Activated gamma-delta T cell (primary cell): ENCODE results near the gene MATN1.

Source experiments
- DNase-seq: peaks from one replicate; lab custom pipeline; 2025; lab: John Stamatoyannopoulos, UW

MATN1 gene

DNA sequence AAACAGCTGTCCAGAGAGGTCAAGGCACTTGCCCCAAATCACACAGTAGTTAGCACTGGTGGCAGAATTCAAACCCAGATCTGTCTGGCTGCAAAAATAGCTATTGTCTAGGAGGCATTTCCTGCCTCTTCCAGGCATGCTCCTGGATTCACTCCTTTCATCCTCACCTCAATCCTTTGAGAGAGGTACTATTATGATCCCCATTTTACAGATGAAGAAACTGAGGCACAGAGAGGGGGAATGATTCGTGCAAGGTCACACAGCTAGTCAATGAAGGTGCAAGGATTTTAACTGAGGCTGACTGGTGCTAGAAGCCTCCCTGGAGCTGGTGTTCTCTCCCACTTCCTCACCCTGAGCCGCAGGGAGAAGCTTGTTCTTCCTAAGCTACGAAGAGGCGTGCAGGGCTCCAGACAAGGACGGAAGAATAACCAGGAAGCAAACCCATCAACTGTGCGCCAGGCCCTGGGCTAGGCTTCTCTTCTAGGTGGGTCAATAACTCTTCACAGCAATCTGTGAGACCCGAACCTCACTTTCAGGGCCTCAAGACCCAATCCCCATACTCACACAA lies 34.8 kb upstream of the MATN1 start:
- DNase-seq, result no peak

DNA sequence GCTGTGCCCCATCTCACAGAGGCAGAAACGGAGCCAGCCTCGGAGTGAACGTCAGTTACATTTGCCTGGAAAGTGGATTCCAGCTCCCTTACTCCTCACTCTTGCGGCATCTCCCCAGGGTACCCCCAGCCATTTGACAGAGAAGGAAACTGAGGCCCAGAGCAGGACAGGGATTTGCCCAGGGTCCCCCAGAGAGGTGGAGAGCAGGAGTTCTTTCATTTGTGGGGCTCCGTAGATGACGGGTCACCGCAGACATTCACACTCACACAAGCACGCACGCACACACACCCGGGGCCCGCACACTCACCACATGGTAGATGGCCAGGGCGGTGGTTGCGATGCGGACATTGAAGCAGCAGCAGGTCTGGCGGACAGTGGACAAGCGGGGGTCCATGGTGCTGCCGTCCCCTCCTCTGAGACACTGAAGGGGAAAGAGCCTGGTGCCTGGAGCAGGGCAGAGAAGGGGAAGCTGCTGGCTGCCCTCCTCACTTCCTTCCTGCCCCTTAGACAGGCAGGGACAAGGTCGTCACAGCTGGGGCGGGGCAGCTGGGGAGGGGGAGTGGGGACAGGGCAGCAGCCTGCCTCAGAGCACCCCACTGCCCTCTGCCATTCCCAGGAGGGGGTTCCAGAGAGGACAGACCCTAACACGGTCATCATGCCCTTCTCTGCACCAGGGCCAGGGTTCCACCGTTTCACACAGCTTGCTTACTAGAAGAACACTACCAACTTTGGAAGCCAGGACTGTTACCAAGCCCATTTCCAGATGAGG lies 34.2 kb upstream of the MATN1 start, which contains the start of gene LAPTM5:
LAPTM5 (minus strand) TSS at position 423 of the 769 bp plus-strand sequence; CDS start at position 394, 29 bp downstream.
- DNase-seq, result peak; percentile 54

DNA sequence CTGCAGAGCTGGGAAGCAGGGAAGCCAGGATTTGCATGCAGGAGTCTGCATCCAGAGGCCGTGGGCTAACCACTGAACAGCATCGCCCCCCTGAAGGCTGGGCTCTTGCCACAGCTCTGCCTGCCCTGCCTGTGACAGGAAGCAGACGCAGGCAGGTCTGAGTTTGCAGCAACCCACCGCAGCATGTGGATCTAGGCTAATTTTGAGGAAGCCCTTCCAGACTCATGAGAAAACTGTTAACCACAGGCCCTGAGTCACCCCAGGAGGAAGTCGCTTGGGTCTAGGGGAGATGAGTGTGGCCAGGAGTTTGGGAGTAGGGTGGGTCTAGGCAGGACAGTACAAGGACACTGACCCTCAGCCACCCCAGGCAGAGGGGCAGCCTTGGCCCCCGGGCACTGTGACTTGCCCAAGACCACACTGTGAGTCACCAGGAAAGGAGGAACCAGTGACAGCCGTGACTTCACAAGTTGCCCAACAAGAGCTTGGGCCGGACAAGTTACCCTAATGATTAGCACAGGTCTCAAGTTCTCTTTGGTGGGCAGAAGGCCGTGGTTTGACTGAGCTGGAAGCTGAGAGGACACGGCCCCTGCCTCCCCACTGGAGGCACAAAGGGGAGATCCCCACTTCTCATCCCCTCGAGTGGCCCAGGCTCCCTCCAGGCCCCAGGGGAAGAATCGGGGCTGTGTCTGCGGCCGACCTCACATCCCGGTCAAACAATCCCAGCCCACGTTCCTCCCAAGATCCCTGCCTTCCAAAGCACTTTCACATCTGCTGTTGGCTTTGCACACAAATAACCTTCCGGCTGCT lies 33.4 kb upstream of the MATN1 start:
- DNase-seq, result peak; percentile 46

DNA sequence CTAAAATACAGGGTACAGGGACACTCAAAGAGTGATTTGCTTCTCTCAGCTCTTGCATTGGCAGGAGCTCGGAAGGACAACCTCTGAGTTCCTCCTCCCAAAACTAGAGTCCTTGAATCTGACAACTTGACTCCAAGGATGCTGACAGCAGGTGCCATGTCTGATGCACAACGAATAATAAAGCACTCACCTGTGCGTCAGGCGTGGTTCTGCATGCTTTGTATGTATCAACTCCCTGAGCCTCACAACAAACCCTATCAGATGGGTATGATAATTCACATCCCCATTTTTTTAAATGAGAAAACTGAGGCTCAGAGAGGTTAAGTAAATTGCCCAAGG lies 32.8 kb upstream of the MATN1 start:
- no peak for DNase-seq

DNA sequence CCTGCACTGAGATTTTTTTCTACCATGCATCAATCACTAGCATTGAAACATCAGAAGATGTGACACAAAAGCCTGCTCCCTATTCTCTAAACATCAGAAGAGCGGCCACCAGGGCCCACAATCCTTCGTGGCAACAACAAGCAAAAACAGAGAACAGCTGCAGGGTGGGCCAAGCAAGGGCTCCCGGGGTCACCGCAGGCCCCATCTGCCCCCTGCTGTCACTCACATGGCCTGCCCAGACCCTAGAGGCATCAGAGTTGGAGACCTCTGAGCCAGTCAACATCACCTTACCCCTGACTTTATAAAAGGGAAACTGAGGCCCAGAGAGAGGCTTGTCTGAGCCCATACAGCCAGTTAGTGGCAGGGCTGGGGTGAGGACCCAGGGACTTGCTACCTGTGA lies 32.4 kb upstream of the MATN1 start:
- no peak for DNase-seq

DNA sequence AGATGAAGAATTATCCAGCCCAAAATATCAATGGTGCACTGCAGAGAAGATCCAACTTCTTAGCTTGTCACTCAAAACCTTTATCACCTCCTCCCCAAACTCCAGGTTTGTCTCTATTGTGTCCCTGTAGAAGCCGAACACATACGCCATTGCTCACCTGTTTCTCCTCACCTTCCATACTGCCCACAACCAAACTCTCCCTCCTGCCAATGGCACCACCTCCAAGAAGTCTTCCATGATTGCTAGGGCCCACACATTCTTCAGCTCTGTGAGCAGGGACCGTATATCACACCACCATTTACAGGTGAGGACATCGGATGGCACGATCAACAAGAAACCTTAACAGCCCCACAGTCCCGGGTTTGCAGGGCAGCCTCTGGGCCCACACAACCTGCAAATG lies 31.9 kb upstream of the MATN1 start:
- no peak for DNase-seq

DNA sequence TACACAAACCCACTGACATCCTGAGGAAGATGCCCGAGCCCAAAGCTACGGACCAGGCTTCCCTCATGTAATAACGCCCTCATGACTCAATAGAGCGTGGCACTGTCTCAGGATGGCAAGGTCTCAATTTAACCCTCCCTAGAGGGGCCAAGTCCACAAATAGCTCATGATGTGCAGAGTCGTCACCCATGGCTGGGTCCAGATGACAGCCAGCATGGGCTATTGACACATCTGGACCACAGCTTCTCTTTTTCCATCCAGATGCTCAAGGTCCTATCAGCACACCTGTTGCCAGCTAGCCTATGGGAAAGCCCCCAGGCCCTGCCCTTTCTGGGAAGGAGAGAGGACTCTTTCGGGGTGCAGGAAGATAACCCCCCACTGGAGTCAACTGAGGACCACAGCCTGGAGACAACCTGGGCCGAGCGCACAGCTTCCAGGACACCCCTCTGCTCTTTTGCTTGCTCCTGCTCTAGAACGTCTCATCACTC lies 31.3 kb upstream of the MATN1 start:
- no peak for DNase-seq

DNA sequence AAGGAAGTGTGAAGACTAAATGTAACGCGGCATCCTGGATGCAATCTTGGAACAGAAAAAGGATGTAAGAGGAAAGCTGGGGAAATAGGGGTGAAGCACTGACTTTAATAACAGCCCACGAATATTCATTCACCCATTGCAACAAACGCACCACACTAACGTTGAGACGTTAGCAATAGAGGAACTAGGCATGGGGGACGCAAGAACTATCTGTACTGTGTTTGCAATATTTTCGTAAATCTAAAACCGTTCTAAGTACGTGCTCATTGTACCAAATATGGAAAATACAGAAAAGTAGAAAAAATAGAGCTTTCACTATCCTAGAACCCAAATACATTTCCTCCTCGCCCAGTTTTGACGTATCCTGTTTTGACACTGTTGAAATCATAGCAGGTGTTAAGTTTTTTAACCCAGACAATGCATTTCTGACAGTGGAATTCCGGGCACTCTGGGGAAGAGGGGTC lies 30.3 kb upstream of the MATN1 start:
- no peak for DNase-seq

DNA sequence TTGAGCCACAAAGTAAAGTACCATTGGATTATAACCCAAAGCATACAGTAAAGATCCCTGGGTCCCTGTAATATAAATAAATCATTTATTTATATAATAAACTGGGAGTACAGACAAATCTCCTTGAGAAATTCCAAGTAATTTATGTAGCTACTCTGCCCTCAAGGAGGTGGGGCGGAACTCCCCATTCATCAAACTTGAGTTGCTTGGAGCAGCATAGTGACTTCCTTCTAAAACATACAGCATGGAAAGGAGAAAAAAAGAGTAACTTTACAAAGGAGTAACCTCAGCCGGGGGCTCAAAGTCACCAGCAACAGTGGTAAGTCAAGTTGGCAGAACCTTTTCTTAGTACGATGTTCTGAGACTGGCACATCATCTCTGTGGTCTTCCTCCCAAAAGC lies 29.7 kb upstream of the MATN1 start:
- DNase-seq, result no peak

DNA sequence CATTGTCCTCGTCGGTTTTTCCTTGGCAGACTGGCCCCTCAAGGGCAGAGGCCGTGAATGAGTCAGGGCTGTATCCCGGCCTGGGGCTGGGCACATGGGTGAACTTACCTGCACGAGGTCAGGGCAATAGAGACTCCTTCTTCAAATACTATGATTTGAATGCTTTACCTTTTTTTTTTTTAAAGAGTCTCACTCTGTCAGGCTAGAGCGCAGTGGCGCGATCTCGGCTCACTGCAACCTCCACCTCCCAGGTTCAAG lies 29.2 kb upstream of the MATN1 start:
- DNase-seq, result no peak

DNA sequence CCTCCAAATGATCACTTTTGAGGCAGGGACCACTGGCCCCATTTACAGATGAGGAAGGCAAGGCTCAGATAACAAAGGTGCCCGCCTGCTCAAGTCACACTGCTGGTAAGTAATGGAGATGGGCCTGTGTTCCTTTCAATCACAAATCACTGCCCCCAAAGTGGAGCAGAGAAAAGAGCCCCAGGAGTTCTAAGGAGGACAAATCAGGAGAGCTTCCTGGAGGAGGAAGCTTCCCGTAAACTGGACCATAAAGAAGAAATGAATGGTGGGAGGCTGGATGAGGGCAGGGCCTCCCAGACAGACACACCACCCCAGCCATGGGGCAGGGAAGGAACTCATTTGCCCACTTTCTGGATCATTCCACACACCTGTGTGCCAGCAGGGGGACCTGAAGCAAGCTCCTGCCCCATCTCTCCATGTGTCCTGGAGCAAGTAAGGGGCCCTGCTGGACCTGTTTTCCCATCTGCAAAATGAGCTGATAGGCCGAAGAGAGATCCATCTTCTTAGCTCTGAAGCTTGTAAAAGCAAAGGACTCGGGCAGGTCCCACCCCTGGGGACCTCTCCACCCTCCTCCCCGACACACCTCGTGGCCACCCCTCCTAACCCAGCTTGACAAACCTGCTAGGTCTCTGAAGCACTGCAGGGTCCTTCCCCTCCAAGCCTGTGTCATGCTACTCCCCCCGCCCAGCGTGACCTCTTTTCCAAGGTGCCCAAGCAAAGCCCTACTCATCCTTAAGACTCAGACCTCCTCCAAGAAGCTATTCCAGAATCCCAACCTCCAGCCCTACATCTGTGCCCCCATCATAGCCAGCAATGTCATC lies 28.7 kb upstream of the MATN1 start:
- DNase-seq, result no peak

DNA sequence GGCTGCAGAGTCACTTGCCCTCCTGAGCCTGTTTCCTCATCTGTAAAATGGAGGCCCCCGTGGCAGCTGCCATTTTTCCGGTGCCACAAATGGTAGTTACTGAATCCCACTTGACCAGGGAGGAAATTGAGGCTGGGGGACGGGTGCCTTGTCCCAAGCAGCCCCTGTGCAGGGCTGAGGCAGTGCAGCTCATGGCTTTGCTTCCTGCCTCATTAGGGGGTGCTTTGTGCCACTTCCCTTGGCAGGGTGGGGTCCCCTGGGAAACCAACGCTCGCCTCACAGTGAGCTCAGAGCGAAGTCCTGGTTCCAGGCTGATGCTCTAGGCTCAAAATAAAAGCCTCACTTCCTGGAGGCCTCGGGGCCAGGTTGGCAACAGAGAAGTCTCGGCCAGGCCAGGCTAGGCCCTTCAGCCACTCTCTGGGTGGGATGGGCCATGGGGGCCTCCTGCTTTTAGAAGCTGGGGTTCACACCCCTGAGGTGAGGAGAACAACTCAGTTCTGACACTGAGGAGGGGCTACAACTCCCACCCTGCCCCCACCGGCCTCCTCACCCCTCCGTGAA lies 27.4 kb upstream of the MATN1 start:
- DNase-seq, result no peak

DNA sequence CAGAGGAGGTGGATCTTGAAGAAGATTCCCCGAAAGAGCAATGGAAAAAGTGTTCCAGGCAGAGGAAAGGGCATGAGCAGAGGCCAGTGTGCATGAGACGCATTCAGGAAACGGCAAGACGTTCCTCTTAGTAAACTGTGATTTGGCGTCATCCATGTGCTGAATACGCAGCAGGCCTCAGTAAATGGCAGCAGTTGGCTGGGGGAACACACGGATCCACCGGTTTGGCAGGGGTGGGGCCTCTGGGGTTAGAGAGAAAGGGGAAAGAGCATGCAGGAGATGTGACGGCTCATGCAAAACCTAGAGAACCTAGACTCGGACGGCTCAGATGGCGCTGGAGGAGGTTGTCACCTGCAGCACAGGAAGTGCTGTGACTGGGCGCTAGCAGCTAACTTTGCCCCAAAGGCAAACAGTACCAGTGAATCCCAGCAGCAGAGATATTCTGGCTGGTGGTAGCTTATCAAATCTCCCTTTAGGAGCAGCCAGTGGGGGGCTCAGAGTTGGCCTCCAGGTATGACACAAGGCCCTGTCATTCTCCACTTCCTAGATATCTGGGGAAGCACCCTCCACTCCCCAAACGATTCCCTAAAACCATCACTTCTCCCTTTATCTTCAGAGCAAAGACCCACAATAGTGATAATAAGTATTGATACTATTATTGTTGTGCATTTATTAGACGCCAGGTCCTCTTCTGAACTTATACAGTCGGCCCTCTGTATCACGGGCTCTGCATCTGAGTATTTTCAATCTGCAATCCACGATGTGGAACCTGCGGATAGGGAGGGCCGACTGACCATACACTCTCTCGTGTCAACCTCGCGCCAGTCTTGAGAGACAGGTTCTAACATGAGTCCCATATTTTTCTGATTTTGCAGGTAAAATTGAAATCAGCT lies 26.6 kb upstream of the MATN1 start:
- DNase-seq, result peak; percentile 27

DNA sequence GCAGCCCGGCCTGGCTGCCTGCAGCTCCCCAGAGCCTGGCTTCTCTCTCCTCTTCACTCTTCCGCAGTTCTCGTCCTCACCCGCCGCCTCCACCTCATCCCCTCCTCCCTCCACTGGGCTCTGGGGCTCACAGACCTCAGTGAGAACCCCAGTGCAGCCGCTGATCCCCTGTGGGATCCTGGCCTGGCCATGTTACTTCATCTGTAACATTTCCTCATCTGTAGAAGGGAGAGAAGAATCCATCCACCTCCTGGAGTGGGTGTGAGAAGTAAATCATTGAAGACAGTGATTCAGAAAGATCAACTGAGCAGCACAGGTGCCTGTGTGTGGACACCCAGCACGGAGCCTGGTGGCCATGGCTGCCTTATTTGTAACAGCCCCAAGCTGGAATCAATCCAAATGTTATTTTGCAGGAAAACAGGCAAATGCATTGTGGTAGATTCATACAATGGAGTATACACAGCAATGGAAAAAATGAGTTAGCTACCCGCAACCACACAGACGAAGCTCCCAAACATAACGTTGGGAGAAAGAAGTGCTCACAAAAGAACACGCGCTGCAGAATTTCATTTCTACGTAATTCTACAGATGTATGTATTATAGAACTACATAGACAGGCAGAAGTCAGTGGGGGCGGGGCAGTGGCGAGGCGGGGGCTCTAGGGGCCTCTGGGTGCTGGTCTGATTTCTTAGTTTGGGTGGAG lies 25.5 kb upstream of the MATN1 start:
- DNase-seq, result no peak

DNA sequence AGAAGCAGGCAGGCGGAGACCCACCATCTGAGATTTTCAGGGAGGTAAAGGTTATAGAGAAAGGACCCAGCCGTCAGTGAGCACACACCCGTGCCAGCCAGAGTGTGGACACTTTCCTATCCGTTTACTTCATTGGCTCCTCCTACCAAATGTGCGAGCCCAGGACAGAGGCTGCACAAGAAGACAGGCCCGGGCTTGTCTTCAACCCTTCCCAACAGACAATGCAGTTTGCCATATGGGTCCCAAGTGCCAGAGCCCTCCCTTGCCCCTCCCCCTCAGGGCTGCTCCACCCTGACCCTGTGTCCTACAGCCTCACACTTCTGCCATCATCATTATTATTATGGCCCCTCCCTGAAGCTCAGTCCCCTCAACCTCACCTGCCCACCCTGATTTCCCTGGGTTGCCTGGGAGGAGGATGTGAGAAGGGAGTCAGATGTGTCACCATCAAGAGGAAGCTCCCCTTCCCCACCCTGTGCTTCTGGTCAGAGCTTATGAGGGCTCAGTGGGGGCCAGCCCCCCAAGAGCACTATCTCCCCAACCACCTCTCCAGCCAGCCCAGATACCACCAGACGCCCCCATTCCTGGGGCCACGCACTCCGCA lies 24.8 kb upstream of the MATN1 start:
- no peak for DNase-seq

DNA sequence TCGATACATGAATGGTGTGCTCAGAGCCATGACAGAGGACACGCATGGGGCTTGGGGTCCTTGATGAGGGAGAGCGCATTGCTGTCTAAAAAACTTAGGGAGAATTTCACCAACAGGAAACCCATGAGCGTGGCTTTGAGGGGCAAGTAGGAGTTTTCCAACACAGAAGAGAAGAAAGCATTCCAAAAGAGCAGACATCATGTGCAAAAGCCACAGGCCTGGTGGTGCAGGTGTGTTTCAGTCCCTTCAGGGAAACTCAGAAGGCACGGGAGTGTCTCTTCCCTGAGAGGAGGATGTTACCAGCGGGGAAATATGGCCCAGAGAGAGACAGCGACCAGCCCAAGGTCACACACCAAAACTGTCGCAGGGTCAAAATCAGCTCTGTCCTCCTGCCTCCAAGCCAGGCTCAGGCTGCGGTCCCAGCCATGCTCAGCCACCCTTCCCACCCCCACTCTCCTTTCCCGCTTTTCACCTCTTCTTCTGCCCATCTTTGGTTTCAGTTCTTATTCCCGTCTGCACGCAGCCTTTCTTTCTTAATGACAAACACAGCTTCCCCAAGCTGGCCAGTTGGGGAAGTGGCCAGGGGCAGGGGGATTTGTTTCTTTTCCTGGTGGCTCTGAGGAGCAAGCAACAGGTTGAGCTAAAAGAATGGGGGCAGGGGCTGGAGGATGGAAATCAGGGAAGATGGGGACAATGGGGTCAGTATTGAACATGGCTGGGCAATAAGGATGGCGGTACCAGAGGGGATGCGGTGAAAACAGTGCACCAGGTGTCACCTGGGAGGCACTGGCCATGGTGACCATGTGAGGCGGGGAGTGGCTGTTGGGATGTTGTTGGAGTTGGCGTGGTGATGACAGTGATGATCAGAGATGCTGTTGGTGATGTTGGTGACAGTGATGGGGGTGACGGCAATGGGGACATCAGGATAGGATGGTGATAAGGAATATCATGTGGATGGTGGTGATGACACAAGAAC lies 23.9 kb upstream of the MATN1 start:
- no peak for DNase-seq

DNA sequence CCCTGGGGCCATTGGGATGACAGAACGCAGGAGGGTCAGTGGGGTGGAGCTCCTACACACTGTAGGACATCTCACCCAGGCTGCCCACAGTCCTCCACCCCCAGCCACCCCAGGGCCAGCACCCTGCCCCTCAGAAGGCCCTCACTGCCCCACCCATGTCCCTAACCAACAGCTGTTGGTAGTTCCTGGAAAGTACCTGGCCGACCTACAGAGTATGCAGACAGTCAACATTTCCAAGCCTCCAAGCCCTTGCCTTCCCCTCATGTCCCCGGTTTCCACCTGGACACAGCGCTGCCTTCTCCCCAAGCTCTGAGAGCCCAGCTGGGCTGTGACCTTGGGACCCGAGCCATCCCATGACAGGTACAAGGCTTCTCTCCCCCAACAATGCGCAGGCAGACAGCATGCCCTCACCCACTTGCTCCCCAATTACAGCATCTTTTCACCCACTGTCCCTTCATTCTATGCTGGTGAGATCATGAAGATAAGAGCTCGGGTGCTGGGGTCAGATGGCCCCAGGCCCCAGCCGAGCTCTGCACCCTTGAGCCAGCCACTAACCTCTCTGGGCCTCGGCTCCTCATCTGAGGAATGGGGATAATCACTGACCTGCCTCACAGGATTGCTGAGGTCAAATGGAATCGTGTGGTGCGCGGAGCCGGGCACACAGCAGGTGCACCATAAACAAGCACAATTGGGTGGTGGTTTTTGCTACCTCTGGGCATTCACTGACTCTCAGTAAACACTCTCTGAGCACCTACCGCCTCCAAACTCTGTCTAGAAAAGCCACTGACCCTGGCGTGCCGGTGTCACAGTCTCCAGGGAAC lies 23.0 kb upstream of the MATN1 start:
- no peak for DNase-seq

DNA sequence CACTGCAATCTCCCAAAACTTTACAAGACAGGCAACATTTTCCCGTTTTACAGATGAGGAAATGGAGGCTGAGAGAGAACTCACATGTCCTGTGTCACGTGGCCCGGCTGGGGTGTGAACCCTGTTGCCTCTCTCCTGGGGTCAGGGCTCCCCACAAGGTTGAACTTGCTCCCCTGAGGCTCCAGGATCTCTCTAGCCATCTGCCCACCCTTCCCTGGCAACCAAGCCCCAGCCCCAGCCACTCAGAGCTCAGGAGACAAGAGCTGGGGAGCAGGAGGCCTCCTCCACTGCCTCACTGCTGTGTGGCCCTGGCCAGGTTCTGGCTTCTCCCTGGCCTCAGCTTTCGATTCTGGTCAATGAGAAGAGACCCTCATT lies 22.4 kb upstream of the MATN1 start:
- DNase-seq, result no peak
